ENCODE results near the gene ENG.

GRCh38 chr9:127783111-127784008 is 71.1 kb downstream of the ENG start:
- TF ChIP-seq CTCF (conservative IDR thresholded peaks at IDR 0.05; ENCODE audit: low read depth in 2 of 2) (no peak), POLR2AphosphoS5 (IDR thresholded peaks at IDR 0.05; ENCODE audit: low read depth) (no peak), EZH2 (IDR thresholded peaks at IDR 0.05; ENCODE audit: low read depth, unreplicated experiment) (no peak), CREB1 (CRISPR knock-in tag; IDR thresholded peaks at IDR 0.05; ENCODE audit: low read depth) (no peak), EZH2phosphoT487 (IDR thresholded peaks at IDR 0.05; ENCODE audit: unreplicated experiment) (no peak), REST (IDR thresholded peaks at IDR 0.05; ENCODE audit: unreplicated experiment) (no peak), STAT1 (IDR thresholded peaks at IDR 0.05; ENCODE audit: unreplicated experiment) (no peak), ZNF331 (CRISPR knock-in tag; IDR thresholded peaks at IDR 0.05; ENCODE audit: low read depth) (no peak)

Data from GM23338 (cell line).